GM21576 (cell line): ENCODE data around the gene TMEM141.
"Not testable (repeated sequence)": the region's sequence is repeated elsewhere in the genome, so short reads cannot be mapped to it uniquely, and the experiment has no call there.

Source experiments
- ATAC-seq: cut with Tn5 transposase; IDR thresholded peaks from one replicate; pipeline ENCODE4 v1.9.1; 2021; ENCODE audit warnings: mild to moderate bottlenecking, moderate library complexity; ENCODE audit not compliant: unreplicated experiment

The TMEM141 gene

DNA sequence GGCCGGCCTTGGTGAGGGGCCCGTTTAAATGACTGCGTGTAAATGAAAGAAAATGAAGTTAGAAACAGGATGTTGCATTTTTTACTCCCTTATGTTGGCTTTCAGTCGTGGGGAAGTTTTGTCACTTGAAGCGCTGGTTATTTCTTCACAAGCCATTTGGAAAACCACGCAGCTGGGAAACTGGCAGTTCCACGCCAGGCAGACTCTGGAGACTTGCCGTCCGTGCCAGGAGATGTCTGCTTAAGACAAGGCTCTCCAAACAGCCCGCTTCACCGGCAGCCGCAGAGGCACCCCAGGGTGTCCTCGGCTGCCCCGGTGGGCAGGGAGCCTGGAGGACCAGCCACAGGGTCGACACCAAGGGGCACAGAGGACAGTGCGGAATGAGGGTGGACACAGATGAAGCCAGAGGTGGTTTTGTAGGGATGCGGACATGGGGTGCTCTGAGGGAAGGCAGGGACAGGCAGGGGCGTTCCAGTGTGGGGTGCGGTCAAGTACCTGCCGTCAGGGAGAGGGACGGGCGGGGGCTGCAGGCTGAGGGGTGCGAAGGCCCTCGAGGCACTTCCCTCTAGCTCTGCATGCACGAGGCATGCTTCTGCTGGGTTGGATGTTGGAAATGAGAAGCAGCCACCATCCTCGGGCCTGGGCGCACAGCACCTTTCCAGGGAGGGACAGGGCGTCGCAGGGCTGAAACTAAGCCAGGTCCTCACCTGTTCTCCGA, 40.0 kb downstream of the TMEM141 start:
- ATAC-seq: no peak

DNA sequence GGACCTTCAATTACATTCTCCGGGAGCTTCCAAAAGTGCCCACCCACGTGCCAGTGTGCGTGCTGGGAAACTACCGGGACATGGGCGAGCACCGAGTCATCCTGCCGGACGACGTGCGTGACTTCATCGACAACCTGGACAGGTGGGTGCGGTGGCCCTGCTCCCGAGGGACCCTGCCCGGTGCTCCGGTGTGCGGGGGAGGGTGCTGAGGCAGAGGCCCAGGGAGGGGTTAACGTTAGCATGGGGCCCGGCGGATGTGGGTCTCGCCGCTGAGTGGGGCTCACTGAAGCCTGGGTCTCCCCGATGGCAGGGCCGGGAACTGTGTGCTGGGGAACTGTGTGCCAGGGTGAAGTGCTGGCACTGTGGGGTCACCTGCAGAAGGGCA, 40.6 kb downstream of the TMEM141 start:
- no peak for ATAC-seq

DNA sequence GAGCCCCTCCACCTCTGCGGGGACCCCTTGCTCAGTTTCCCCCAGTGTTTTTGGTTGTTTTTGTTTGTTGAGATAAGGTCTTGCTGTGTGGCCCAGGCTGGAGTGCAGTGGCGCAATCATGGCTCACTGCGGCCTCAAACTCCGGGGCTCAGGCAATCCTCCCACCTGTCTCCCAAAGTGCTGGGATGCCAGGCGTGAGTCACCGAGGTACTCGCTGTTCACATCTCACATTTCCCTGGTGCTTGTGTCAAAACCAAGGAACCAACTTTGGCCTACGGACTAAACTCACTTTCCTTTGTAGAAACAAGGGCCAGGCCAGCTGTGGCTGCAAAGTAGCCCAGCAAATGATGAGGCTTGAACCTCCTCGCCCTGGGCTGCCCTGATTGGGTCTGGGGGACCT, 41.4 kb downstream of the TMEM141 start:
- no peak for ATAC-seq

DNA sequence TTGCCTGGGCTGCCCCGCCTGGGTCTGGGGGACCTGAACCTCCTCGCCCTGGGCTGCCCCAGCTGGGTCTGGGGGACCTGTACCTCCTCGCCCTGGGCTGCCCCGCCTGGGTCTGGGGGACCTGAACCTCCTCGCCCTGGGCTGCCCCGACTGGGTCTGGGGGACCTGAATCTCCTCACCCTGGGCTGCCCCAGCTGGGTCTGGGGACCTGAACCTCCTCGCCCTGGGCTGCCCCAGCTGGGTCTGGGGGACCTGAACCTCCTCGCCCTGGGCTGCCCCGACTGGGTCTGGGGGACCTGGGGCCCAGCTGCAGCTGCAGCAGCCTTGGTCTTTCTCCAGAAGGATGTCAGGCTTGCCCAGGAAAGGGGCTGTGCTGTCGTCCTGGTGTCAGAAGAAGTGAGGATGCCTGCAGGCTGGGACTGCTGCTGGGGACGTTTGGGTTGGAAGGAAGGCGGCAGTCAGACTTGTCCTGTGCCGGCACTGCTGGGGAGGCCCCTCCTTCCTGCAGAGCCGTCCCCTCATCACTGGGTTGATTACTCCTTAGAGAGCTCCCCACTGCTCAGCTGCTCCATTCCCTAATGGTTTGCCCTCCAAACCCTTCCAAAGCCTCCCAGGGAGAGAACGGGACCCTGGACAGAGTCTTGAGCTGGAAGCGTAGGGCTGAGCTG, 42.4 kb downstream of the TMEM141 start:
- ATAC-seq: not testable (repeated sequence)

DNA sequence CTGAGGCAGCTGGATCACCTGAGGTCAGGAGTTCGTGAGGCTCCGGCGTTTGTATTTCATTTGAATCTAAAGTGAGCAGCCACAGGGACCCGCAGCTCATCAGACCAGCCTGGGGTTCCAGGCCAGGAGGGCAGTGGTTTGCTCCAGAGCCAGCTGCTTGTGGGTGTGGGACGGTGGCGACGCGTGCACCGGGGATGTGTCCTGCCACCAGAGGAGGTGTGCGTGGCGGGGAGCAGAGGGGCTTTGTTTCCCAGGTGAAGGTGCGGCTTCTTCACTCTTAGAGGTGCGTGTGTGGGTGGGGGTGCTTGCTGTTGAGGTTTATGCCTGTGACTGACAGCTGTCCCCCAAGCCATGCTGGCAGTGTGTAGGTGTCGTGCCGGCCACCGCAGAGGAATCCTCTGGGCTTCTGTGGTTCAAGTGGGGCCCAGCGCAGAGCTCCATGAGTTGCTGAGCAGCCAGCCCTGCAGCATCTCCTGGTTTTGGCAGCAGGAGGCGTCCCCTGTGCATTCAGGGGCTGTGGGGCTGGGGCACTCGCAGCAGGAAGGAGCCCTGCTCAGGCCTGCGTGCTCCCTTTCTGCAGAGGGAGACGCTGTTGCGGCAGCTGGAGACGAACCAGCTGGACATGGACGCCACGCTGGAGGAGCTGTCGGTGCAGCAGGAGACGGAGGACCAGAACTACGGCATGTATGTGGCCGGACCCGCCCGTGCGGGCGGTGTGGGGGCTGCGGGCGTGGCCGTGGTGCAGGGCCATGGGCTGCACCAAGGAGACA, 44.2 kb downstream of the TMEM141 start:
- no peak for ATAC-seq

DNA sequence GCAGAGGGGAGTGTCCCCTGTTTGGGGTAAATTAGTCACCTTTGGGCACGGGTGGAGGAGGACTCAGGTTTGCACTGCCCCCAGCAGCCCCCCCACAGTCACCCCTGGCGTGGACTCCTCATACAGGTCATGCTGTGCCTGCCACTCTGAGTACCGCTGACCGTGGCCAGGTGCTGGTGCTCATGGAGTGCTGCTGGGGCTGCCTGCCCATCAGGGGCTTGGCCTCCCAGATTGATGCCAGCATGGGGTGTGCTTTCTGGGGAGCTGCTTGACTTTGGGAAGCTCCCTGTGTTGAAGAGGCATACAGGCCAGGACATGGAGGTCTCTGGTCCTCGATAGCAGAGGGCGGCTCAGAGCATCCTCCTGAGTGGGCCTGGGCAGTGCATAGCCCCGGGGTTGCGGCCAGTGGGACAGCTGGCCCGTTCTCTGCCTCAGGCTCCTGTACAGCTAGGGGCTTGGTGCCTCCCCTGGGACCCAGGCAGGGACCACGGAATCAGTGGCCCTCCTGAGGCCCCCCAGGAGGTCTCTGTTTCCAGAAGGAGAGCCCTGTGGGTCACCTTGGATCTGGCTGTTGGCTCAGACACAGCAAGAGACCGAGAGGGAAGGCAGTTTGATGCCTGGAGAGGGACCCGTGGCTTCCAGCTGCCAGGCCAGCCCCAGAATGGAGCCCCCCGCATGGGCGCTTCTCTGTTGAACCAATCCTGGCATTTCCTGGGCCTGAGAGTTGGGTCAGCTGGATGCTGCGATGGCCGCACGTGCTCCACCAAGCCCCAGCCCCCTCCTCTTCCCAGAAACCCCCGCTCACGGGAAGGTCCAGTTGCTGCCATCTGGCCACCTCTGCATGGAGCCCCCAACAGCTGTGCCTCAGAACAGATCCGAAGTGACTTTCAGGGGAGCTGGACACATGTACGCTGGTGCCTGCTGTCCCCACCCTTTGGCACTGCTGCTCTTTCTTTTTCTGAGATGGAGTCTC, 45.1 kb downstream of the TMEM141 start:
- ATAC-seq: no peak

DNA sequence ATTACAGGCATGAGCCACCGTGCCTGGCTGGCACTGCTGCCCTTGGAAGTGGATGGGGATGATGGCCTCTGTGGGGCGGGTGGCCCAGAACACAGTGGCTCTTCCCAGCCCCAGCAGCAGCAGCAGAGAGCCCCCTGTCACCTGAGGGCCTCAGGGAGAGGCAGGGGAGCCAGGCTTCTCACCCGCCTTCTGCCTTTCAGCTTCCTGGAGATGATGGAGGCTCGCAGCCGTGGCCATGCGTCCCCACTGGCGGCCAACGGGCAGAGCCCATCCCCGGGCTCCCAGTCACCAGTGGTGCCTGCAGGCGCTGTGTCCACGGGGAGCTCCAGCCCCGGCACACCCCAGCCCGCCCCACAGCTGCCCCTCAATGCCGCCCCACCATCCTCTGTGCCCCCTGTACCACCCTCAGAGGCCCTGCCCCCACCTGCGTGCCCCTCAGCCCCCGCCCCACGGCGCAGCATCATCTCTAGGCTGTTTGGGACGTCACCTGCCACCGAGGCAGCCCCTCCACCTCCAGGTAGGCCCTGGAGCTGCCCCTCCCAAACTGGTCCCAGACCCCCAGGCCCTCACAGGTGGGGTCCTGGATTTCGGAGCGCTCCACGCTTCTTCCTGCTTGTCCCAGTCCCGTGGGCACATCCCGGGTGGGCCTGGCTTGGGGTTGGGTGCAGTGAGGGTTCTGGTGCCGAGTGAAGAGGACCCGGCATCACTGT, 46.2 kb downstream of the TMEM141 start:
- ATAC-seq: no peak

DNA sequence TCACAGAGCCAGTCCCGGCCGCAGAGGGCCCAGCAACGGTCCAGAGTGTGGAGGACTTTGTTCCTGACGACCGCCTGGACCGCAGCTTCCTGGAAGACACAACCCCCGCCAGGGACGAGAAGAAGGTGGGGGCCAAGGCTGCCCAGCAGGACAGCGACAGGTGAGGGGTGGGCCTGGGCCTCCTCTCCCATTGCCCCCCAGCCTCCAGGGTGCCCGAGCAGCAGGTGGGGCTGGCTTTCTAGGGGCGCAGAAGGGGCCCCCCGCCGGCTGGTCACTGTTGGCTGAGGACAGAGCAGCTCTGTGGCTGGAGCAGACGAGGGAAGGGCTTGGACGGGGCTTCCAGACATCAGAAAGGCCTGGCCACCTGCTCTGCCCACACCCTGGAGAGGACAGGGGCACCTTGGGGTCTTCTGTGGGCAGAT, 46.7 kb downstream of the TMEM141 start:
- not testable (repeated sequence) for ATAC-seq

DNA sequence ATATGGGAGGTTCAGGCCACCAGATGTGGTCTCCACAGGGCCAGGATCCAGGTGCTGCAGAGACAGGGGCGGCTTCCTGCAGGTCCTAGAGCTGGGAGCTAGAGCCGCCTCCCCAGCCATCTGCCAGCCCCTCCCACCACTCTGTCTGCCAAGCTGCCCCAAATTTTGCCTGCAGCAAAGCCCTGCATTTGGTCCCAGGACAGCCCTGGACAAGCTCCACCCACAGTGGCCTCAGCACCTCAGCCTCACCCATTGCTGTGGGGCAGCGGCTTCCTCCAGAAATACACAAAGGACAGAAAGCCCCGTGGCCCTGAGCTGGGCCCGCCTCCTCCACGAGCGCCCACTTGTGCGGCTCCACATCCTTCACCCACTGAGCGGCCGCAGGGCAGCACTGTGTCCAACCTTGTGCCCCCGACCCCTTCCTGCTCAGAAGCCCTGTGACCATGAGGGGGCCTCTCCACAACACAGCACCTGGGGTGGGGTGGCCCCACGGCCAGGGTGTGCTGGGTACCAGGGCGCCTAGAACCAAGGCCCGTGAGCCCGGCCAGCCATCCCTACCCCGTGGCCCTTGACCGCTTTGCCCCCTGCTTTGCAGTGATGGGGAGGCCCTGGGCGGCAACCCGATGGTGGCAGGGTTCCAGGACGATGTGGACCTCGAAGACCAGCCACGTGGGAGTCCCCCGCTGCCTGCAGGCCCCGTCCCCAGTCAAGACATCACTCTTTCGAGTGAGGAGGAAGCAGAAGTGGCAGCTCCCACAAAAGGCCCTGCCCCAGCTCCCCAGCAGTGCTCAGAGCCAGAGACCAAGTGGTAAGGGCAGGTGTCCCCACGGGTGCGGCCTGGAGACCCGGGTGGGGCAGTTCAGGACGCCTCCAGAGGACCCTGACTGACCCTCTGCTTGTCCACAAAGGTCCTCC, 47.4 kb downstream of the TMEM141 start:
- no peak for ATAC-seq

DNA sequence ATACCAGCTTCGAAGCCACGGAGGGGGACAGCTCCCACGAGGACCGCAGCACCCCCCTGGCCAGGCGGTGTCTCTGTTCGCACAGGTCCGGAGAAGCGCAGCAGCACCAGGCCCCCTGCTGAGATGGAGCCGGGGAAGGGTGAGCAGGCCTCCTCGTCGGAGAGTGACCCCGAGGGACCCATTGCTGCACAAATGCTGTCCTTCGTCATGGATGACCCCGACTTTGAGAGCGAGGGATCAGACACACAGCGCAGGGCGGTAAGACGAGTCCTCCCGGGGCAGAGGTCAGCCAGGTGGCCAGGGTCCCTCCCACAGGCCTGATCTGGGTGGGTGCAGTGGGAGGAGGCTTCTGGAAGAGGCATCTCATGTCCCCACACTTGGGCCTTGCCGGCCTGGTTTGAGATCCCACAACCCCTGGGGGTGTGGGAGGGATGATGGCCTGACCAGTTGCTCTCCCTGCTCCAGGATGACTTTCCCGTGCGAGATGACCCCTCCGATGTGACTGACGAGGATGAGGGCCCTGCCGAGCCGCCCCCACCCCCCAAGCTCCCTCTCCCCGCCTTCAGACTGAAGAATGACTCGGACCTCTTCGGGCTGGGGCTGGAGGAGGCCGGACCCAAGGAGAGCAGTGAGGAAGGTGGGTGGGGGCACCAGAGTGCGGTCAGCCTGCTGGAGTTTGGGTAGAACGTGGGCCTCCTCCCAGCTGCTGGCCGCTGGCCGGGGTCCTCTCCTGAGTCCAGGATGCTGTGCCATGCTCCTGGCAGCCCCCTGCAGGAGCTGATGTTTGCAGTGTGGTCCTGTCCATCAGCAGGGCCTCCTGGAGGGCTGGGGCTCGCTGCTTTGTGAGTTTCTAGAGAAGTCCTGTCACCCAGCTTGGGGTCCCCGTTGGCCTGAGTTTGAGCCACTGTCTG, 48.3 kb downstream of the TMEM141 start:
- no peak for ATAC-seq

DNA sequence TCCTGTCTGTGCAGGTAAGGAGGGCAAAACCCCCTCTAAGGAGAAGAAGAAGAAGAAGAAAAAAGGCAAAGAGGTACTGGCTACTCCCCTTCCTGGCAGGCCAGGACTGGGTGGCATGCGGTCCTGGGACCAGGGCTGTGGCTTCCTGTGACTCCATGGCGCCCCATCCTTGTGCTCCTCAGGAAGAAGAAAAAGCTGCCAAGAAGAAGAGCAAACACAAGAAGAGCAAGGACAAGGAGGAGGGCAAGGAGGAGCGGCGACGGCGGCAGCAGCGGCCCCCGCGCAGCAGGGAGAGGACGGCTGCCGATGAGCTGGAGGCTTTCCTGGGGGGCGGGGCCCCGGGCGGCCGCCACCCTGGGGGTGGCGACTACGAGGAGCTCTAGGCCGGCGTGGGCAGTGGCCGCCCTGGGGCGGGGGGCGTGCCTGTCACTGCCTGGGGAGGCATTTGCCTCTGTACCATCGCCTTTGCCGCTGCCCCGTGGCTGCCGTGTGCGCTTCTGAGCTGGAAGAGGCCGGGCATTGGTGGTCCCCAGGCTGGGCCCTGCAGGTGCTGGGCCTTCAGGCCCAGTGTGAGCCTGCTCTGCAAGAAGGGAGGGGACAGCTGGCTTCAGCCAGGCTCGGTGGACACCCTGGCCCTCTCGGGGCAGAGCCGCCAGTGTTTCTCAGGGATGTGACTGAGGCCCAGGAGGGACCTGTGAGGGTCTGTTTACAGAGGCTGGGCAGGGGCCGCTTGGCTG, 49.2 kb downstream of the TMEM141 start:
- ATAC-seq: no peak

DNA sequence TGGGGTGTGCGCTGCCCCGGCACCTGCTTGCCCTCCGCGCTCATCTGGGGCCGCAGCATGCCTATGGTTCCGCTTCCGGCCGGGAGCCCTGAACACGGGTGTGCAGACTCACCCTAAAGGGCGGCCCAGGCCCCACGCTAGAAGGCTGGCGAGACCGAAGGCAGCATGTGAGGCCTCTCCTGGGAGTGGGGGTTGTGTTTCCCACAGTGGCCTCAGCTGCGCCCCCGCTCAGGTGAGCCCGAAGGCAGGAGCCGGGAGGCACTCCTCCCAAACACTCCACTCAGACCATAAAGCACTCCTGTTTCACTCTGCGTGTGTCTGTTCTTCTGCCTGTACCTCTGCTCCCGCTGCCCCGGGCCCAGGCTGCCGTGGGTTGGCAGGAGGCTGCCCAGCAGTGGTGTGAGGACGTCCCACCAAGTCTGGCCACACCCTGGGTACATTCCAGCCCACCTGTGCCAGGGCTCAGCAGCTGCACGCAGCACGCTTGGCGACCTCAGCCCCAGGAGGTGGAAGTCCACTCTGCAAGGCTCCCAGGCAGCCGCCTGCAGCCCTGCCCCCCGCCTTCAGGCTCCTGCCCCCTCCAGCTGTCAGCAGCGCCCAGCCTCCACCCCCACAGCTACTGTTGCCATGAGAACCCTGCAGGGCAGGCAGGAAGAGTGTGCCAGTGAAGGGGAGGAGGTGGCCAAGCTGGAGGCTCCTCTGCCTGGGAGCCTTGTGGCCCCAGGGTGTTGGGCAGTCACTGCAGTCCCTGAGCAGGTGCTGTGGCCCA, 49.9 kb downstream of the TMEM141 start:
- no peak for ATAC-seq

DNA sequence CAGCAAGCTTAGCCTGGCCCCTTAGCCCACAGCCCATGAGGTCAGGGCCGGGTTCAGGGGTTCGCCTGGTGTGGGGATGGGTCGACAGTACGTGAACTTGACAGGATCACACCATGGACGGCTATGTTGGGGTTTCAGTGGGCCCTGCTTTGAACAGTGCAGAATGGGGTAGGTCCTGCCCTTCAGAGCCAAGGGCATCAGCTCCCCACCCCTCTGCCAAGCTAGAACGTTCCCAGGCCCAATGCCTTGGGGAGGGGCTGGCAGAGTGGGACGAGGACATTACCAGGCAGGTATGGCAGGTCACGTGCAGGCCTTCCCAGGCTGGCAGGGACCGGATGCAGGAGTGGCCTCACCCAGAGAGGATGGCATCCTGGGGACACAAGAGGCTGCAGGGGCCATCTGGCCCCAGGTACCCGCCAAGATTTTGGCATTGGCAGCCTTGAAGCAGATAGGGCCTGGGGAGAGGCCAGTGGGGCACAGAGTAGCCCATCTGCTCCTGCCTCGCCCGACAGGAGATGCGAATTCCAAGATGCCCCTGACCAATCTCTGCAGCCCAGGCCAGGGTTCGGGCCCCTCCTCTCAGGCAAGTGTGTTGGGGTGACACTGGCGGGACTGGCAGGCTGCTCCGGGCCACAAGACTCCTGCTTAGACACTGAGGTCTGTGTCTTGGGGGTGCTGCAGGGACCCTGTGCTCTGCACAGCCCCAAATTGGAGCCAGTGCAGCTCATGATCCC, 50.7 kb downstream of the TMEM141 start:
- not testable (repeated sequence) for ATAC-seq

DNA sequence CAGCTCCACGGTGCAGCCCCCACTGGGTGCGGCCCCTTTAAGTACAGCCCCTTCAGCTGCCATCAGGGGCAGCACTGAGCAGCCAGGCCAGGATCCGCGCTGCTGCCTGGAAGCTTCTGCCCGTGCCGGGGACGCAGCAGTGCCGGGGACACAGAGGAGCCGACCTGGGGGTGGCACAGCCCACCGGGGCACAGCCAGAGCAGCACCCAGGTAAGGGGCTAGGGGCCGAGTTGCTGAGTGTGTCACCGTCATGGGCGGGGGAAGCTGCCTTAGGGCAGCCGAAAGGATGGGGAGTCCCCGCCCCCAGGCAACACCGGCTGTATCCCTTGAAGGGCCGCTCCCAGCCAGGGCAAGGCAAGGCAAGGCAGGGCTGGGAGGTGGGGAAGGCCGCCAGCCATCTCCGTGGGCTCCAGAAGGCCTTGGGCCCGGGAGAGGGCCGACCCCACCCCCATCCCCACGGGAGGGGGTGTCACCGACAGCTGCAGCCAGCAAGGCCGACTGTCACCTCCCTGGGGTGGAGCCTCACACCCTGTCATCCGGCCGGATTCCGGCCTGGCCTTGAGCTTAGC, 51.3 kb downstream of the TMEM141 start, which contains the start of gene AJM1:
AJM1 (plus strand) TSS at position 99 of the 569 bp plus-strand sequence. CDS start 1,937 bp downstream, outside the sequence.
- ATAC-seq: peak; percentile 60
